Glutamatergic neuron (in vitro differentiated cells): ENCODE measurements around the gene DLG2. TPM values are rescaled to one million over a fixed set of nuclear protein-coding genes. Genes with fewer than 3 reads are reported as not detected.

Experiments
- DNase-seq: peaks from one replicate; pipeline ENCODE4 v3.0.0; 2022
- H3K27ac Mint-ChIP-seq: one replicate; pipeline ENCODE4 v1.8.0; 2020; ENCODE audit warnings: mild to moderate bottlenecking, mixed read lengths, inconsistent platforms; ENCODE audit not compliant: unreplicated experiment
- H3K27me3 Mint-ChIP-seq: one replicate; pipeline ENCODE4 v1.8.0; 2020; ENCODE audit warnings: mild to moderate bottlenecking, moderate library complexity, mixed read lengths, inconsistent platforms; ENCODE audit not compliant: unreplicated experiment
- H3K36me3 Mint-ChIP-seq: one replicate; pipeline ENCODE4 v1.8.0; 2020; ENCODE audit warnings: mild to moderate bottlenecking, mixed read lengths, inconsistent platforms; ENCODE audit not compliant: unreplicated experiment
- H3K4me1 Mint-ChIP-seq: one replicate; pipeline ENCODE4 v1.8.0; 2020; ENCODE audit warnings: mild to moderate bottlenecking, low read depth, mixed read lengths, inconsistent platforms; ENCODE audit not compliant: unreplicated experiment
- H3K4me3 Mint-ChIP-seq: one replicate; pipeline ENCODE4 v1.8.0; 2020; ENCODE audit warnings: mild to moderate bottlenecking, mixed read lengths, inconsistent platforms; ENCODE audit not compliant: unreplicated experiment
- H3K9me3 Mint-ChIP-seq: one replicate; pipeline ENCODE4 v1.8.0; 2020; ENCODE audit warnings: mild to moderate bottlenecking, moderate library complexity, mixed read lengths, inconsistent platforms; ENCODE audit not compliant: unreplicated experiment
- CTCF ChIP-seq: fragments of 200-600 bp; sonication (generic); IDR thresholded peaks from one replicate; pipeline ENCODE4 v1.5.0; 2021; ENCODE audit not compliant: partially characterized antibody, unreplicated experiment
- total RNA-seq: library from RNA; stranded (reverse); fragmentation: NEBNext Ultra II Directional; extraction: Animal tissue kit (Norgen Biotek cat#: 25700); gene quantifications from one replicate; pipeline ENCODE4 v1.2.1, GENCODE V29; 2021; ENCODE audit not compliant: unreplicated experiment

DLG2 gene
- total RNA-seq, 1 donor from 2014 or later, result 2.9 TPM

- H3K9me3 Mint-ChIP-seq, result no peaks in the 10 kb centered on the region
- no peak overlapping the region for H3K4me3 Mint-ChIP-seq
- no peak for TF ChIP-seq CTCF
- no peaks in the 10 kb centered on the region for H3K36me3 Mint-ChIP-seq
- no peaks in the 10 kb centered on the region for H3K27me3 Mint-ChIP-seq
- DNase-seq, result no peak
- H3K27ac Mint-ChIP-seq, result no peak overlapping the region
- peaks cover 10% of the 10 kb centered on the region for H3K4me1 Mint-ChIP-seq
These were observed 702.9 kb downstream of the DLG2 start for GRCh38 chr11:84924154-84924692.

GRCh38 chr11:84923489-84923888 is 703.7 kb downstream of the DLG2 start:
- H3K4me3 Mint-ChIP-seq, result no peak overlapping the region
- no peak for TF ChIP-seq CTCF
- no peaks in the 10 kb centered on the region for H3K36me3 Mint-ChIP-seq
- no peak overlapping the region for H3K27ac Mint-ChIP-seq
- DNase-seq, result no peak
- no peaks in the 10 kb centered on the region for H3K27me3 Mint-ChIP-seq
- no peaks in the 10 kb centered on the region for H3K9me3 Mint-ChIP-seq
- H3K4me1 Mint-ChIP-seq, result peaks cover 10% of the 10 kb centered on the region

- no peak for DNase-seq
- H3K27me3 Mint-ChIP-seq, result no peaks in the 10 kb centered on the region
- no peak overlapping the region for H3K4me3 Mint-ChIP-seq
- TF ChIP-seq CTCF, result no peak
- H3K9me3 Mint-ChIP-seq, result no peaks in the 10 kb centered on the region
- H3K4me1 Mint-ChIP-seq, result peaks cover 10% of the 10 kb centered on the region
- no peak overlapping the region for H3K27ac Mint-ChIP-seq
- no peaks in the 10 kb centered on the region for H3K36me3 Mint-ChIP-seq
These were observed 704.3 kb downstream of the DLG2 start for GRCh38 chr11:84922836-84923235.

- Mint-ChIP-seq H3K9me3 (no peaks in the 10 kb centered on the region), H3K36me3 (no peaks in the 10 kb centered on the region), H3K27me3 (no peaks in the 10 kb centered on the region), H3K27ac (no peak overlapping the region), H3K4me3 (no peak overlapping the region), H3K4me1 (peaks cover 10% of the 10 kb centered on the region)
- TF ChIP-seq CTCF, result no peak
- DNase-seq, result no peak
These were observed 704.8 kb downstream of the DLG2 start for GRCh38 chr11:84922212-84922805.

- no peak for TF ChIP-seq CTCF
- Mint-ChIP-seq H3K27me3 (peaks cover 4% of the 10 kb centered on the region), H3K4me3 (no peak overlapping the region), H3K9me3 (no peaks in the 10 kb centered on the region), H3K4me1 (peaks cover 6% of the 10 kb centered on the region), H3K27ac (no peak overlapping the region), H3K36me3 (no peaks in the 10 kb centered on the region)
- DNase-seq, result no peak
These were observed 712.6 kb downstream of the DLG2 start for GRCh38 chr11:84914511-84914910.
